C4-2B (cell line): ENCODE data around the gene MT1F.

Source experiments
- ZFX ChIP-seq: fragments of 450-650 bp; IDR thresholded peaks from 2 replicates; pipeline ENCODE4 v1.6.1; 2017
- TF ChIP-seq, protein P1 (sequence below): fragments of 450-650 bp; conservative IDR thresholded peaks from 2 replicates; pipeline ENCODE4 v1.5.1; 2017; ENCODE audit warnings: mild to moderate bottlenecking

- TF ChIP-seq, protein P1, sequence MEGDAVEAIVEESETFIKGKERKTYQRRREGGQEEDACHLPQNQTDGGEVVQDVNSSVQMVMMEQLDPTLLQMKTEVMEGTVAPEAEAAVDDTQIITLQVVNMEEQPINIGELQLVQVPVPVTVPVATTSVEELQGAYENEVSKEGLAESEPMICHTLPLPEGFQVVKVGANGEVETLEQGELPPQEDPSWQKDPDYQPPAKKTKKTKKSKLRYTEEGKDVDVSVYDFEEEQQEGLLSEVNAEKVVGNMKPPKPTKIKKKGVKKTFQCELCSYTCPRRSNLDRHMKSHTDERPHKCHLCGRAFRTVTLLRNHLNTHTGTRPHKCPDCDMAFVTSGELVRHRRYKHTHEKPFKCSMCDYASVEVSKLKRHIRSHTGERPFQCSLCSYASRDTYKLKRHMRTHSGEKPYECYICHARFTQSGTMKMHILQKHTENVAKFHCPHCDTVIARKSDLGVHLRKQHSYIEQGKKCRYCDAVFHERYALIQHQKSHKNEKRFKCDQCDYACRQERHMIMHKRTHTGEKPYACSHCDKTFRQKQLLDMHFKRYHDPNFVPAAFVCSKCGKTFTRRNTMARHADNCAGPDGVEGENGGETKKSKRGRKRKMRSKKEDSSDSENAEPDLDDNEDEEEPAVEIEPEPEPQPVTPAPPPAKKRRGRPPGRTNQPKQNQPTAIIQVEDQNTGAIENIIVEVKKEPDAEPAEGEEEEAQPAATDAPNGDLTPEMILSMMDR = no peak
- TF ChIP-seq ZFX = no peak
Observed at GRCh38 chr16:56633535-56633934, 24.2 kb upstream of the MT1F start.
